ENCODE data around the gene CST9L.

CST9L gene, protein sequence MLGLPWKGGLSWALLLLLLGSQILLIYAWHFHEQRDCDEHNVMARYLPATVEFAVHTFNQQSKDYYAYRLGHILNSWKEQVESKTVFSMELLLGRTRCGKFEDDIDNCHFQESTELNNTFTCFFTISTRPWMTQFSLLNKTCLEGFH

DNA sequence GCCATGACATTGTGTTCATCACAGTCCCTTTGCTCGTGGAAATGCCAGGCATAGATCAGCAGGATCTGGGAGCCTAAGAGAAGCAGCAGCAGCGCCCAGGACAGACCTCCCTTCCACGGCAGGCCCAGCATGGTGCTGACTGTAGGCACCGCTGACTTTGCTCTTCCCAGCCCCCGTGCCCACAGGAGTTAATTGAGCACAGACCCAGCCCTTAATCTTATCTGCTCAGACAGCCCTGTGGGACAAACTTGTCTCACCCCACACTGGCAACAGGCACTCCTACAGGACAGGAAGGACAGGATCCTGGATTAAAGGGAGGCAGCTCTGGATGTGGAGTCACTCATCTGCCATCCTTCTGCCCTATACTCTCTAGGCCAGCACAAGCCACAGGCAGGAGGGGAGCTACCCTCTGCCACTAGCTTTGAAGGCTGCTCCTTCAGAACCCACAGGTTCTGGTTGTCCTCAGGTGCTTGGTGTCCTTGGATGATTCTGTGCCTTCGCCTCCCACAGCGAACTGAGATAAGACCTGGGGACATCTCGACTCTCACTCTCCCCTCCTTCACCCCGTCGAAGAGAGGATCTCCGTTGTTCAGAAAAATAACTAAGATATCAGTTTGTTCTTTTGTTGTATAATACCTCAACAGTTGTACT lies at the start of gene CST9L:
CST9L (minus strand) TSS at position 165 of the 651 bp plus-strand sequence; CDS start at position 131, 34 bp downstream.
- FAIRE-seq = no peak
- DNase-seq (ENCODE audit: insufficient read length, low spot score) = no peak

DNA sequence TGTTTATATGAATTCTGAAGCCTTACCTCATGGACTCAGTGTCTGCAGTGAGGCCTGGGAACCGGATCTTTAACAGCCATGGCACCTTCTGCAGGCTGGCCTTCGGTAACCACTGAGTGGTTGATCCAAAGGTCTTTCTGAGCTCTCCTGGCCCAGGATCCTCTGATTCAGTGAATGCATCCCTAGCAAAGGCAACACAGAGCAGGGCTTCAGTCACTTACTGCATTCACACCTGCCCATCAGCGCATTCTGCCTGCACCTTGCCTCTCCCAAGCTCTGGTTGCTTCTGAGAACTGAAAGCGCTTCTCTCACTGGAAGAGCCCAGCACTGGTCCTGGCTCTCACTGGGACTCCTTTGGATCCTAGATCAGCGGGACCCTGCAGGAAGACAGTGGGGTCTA lies 45.9 kb upstream of the CST9L start:
- no peak for DNase-seq (ENCODE audit: insufficient read length, low spot score)
- FAIRE-seq = no peak

DNA sequence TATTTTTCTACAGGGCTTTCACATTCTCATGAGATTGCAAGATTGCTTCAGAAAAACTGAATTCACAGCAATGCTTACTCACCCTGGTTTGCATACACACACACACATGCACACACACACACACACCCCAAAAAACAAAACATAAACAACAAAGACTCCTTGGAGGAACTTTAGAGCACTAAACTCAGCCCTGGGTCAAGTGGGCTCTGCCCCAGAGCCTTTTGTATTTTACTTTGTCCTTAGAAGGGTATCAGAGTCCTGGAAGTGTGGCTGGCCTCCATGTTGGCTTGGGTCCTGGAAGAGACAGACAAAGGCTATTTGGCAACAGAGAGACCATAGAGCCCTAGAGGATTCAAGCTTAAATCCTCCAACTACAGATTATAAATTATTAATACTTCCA lies 45.4 kb upstream of the CST9L start:
- DNase-seq (ENCODE audit: insufficient read length, low spot score) (no peak), FAIRE-seq (no peak)

DNA sequence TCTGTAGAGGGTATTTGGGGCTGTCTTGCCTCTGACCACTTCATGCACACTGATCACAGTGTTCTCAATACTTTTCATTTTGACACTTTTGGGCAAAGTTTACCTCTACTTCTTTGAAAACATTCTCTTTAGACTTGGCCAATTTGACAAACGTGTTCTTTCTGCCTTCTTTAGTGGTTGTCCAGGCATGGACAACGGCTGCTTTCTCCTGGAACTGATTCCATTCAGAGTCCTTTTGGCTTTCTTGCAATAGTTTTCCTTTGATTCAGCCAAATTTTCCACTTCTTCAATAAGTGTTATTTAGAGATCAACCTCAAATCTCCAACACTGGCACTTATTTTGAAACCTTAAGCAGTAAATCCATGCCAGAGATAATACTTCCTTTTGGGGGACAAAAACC lies 44.1 kb upstream of the CST9L start:
- no peak for FAIRE-seq

DNA sequence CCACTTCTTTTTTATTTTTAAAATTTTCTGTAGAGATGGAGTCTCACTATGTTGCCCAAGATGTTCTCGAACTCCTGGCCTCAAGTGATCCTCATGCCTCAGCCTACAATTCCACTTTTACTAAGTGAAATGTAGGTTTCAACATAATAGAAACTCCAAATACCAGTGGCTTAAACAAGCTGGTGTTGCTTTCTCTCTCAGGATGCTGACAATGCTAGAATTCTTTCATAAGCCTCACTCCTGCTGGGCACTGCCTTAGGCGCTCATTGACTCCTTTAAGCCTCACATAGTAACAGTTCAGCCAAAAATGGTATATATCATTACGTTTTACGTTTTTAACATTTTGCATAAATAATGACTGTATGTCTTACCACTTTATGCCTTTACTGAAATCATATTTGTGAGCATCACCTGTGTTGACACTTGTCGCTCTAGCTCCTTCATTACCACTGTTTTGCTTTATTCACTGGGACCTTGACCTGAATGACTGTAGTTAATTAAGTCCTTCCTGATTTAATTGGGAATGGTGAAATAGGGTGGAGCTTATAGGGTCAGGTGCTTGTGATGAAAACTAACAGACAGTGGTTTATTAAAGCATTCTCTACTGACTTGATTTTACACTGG lies 41.3 kb upstream of the CST9L start:
- FAIRE-seq (no peak), DNase-seq (ENCODE audit: insufficient read length, low spot score) (no peak)

More for the DNA sequence above, 44.1 kb upstream of the CST9L start:
- DNase-seq (ENCODE audit: insufficient read length, low spot score) = no peak

DNA sequence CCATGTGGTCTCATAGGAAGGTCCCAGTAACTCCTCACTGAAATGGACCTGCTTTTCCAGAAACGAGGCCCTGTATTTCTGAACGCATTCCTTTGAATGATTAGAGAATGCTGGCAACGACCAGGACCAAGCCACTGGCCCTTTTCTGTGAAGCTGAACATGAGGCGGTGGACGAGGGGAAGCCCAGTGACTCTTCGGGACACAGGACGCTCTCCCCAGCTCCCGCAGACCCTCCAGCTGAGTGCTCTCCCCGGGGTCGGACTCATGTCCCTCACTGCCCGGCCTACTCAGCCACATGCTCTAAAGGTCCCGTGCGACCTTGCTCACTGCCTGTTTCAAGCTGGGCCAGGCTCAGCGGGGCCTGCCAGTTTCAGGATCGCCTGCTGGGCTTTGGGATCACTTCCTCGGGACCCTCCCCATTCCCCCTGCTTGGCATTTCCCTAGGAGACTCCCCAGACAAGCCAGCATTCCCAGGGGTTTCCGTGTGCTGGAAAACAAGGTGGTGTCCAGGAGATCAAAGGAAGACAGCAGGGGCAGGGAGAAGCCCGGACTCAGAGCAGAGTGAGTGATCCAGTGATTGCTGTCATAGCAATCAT lies 40.1 kb upstream of the CST9L start:
- no peak for FAIRE-seq

DNA sequence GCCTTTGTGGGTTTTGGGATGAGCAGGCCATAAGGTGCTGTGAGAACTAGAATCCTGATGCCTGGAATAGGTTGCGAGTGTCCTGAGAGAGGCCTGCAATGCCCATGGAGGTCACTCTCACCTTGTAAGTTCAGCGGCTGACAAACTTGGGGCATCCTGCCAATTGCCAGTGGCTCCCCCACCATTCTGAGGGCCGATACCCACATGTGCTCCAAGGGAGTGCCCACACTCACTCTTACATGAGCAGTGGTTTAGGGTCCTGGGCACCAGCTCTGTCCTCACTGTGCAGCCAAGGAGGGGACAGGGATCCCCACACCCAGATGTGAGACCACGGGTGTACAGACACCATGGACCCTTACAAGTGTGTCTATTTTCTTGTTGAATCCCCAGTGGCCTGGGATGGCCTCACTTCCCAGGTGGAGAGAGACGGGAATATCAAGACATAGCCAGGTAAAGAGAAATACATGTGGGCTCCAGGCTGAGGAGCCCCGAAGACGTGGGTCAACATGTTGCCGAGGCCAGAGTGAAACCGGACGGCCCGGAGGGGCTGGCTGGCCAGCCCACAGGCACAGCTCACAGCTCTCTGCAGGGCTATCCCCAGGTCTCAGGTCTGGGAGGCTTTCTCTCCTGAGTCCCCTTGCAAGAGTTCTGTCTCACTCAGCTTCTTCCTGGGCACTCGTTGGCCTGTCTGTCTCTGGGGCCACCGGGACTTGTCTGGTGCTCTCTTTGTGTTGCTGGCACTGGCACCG lies 39.4 kb upstream of the CST9L start:
- DNase-seq (ENCODE audit: insufficient read length, low spot score) = no peak
- no peak for FAIRE-seq

More for the DNA sequence above, 40.1 kb upstream of the CST9L start:
- DNase-seq (ENCODE audit: insufficient read length, low spot score) = no peak

DNA sequence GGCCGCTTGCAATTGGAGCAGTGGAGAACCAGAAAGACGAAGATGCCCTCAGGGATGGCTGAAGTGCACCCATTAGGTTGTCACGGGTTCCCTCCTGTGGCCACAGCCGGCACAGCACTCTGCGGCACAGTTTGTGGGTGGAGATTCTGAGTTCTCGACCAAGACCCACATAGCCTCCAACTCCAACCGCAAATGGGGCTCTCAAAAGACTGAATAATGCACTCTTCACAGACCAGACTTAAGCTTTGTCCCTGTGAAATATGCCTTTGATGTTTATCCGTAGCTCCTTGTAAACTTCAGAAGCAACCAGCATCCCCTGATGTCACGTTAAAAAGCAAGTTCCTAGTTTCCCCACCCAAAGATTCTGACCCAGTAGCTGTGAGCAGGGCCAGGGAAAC lies 38.4 kb upstream of the CST9L start:
- DNase-seq (ENCODE audit: insufficient read length, low spot score) (peak; percentile 54), FAIRE-seq (peak; percentile 72)

DNA sequence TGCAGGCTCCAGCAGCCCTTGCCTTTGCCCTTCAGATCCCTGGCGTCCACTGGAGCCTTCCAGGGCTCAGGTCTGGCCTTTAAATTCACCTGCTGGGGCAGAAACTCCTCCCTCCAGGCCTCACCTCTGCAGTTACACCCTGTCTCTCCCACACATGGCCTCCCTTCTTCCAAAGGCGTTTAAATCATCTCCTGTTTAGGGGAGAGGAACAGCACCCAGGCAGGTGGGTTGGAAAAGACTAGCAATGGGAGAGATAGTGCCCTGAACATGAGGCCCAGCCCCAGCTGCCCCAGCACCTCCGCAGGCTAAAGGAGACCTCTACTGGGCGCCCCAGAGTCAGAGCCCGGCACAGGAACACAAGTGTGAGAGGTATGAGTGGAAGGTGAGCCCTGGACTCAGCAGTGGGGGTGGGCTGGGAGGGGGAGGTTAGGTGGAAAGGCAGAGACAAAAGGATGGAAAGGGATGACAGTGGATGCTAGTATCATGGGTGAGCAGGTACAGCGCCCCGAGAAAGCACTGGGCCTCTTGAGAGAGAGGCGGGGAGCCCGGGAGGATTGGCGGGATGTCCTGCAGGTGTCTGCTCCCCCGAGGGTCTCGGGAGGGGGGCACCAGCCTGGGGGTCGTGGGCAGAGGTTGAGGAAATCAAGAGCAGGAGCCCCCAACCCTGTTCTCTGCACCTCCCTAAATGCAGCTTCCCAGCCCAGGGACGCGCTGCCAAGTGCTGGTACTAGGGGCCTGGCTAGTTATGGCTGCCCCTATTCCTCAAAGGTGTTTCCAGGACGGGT lies 37.8 kb upstream of the CST9L start, which contains the start of gene CST9:
CST9 (minus strand) TSS at position 51 of the 785 bp plus-strand sequence. CDS start 53 bp downstream, outside the sequence.
- FAIRE-seq = no peak
- DNase-seq (ENCODE audit: insufficient read length, low spot score) = no peak

DNA sequence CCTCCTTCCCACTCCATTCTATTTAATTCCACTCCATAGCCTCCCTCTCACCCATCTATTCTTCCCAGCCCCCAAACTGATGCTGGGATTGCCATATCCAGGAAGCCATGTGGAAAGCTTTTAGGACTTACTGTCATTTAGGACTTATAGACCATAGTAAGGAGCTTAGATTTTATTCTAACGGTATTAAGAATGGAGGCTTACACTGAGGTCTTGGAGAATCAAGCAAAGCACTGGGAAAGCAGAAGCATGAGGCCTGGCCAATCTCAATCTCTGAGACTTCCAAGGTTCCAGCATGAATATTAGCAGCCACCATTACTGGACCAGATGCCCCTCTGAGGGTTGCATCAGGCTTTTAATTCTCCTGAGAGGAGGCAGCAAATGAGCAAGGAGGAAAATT lies 36.0 kb upstream of the CST9L start:
- FAIRE-seq (no peak), DNase-seq (ENCODE audit: insufficient read length, low spot score) (no peak)

DNA sequence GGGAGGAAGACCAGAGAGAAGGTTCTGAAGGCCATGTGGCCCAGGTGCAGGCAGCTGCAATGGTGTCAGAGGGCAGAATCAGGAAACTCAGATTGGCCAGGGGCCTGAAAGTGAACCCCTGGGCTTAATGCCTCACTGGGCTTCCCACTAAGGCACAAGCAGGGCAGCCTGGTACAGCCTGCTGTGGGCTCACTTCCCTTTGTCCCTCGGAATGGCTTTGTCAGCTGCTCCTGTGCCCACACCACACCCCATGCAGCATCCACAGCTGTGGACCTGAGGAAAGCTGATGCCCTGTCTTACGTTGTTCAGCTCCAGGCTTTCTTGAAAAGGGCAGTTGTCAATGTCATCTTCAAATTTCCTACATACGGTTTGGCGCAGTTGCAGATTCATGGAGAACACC lies 35.0 kb upstream of the CST9L start:
- FAIRE-seq (no peak), DNase-seq (ENCODE audit: insufficient read length, low spot score) (no peak)

DNA sequence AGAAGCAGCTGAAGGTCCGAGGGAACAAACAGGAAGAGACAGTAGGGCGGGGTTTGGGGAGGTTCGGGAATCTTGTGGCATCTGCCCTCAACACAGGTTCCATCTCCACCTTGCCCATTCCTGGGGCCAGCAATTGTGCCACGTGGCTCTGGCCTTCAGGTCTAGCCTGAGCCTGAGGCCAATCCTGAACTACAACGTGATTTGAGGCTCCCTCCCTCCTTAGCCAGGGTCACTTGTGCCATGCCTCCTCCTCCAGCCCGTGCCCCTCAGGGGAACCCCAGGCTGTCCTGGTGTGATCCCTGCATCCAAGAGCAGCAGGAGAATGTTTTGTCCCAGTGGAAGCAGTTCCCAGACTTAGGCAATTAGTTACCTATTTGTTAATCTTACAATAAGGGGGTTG lies 34.4 kb upstream of the CST9L start:
- no peak for DNase-seq (ENCODE audit: insufficient read length, low spot score)
- no peak for FAIRE-seq

DNA sequence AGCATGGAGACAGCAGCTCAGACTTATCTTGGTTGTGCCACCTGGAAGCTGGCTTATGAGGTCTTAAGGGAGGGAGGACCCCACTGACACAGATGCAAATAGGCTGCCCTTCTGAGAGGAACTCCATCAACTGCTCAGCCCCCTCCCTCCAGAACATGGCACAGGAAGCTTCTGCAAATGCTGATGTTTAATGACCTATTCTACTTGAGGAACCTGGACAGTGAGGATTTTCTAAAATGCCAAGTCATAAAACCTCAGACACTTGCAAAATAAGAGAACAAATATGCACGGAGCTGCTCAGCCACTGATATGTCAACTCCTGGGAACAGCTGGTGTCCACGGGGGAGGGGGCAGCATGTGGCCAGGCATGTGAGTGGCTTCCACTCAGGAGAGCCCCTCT lies 34.0 kb upstream of the CST9L start:
- no peak for FAIRE-seq
- DNase-seq (ENCODE audit: insufficient read length, low spot score) = no peak

DNA sequence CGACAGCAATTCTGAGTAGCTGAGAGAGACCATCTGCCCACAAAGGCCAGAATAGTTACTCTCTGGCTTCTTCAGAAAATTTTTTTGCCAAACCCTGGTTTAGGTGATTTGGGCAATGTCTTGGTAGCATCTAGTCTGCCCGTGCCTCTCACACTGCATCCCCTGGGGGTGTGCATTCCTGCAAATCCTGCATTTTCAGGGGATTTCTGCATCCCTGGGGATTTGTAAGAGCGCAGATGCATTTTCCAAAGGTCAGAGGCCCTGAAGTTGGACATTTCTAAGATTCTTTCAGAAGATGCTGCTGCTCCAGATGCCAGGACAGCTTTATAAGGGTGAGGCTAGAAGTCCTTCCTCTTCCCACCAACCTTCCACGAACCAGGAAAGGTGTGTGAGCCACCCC lies 33.4 kb upstream of the CST9L start:
- DNase-seq (ENCODE audit: insufficient read length, low spot score) = no peak
- FAIRE-seq = no peak

DNA sequence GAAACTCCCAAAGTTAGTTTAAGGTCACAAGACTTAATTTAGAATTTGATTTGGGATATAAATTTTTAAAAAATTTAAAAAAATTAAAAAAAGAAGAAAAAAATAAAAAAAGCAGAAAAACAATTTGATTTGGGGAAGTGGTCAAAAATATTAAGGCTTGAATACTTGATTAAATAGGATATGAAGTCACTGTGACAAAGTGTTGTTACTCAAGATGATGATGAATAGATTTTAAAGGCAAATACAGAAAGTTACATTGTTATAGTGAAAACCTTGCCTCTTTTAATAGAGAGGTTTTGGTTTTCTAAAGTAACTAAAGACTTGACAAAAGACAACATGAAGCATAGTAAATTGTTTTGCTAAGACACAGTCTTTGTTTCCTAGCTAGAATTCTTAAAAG lies 30.2 kb upstream of the CST9L start:
- DNase-seq (ENCODE audit: insufficient read length, low spot score) (no peak), FAIRE-seq (no peak)

DNA sequence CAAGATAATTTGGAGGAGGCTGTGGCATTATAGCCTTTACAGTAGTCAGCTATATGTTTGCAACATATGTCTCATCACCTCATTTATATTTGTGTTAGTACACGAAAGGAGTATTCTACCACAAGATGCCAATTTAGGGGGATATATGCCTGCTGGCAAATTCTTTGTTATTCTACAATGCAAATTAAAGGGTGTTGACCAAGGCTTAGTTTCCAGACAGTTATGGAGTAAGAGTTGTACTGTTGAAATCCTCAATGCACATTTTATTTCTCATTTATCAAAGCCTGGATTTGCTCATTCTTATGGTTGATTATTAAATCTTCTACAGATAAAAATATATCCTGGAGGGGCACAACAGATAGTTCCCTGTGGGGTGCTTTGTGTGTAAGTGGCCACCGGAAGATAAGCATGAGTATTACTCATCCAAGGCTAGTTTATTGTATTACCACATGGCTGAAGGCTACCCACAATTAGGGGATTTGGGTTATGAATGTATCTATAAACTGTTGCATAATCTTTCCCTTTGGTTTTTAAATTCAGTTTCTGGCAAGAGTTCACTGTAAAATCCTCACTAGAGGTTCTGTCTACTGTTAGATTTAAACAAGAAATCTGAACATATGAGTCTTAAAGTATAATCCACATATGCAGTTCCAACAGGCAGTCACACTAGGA lies 28.4 kb upstream of the CST9L start:
- no peak for FAIRE-seq

DNA sequence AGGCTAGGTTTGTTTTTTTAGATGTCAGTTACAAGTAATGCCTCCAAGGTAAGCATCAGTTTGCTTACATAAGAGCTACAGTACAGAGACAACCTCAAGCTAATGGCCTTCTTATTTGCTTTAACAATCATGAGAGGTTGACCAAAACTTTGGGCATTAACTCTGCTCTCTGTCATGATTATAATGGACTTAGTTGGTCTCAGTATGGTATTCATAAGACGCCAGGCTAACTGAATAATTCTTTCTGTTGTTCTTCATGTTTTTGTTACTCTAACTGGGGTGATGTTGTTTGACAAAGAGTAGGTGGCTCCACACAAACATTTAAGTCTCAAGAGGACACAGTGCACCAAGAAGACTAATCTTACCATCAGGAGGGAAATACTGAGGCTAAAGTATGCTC lies 27.7 kb upstream of the CST9L start:
- FAIRE-seq = no peak
- DNase-seq (ENCODE audit: insufficient read length, low spot score) = no peak

More for the DNA sequence above, 28.4 kb upstream of the CST9L start:
- no peak for DNase-seq (ENCODE audit: insufficient read length, low spot score)

DNA sequence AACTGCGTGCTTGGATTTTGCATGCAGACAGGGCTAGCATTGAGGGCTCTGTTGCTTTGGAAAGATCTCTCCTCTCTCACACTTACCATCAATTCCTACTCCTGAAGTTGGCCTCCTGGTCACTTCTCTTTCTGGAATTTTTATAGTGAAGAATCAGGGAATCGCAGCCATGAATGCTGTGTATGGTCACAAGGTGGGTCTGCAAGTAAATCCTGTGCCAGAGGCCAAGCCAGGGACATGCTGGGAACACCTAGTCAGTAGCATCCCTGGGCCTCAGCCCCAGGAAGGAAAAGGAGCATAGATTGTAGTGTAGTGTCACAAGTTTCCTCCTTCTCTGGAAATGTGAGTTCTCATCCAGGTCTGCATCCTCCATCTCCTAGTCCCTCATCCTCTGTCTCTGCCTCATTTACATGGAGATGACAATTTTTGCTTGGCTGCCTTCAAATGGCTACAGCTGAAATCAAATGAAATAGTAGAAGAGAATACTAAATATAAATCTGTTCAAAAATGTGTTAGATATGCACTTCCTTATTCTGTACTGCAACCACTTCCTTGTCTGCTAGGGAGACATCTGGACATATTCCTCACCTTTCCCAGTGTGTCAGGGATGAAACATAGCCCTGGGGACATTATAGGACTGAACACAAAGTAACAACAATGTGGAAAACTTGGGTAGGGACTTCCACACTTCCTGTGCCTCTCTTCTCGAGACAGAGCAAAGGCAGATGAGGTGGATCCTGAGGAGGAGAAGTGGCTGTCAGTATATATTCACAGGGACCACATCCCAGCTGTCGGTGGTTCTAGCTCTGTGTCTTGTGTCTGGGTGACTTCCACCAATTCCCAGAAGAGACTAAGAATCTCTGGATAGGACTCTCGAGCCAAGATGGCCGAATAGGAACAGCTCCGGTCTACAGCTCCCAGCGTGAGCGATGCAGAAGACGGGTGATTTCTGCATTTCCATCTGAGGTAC lies 20.4 kb upstream of the CST9L start:
- no peak for FAIRE-seq
- DNase-seq (ENCODE audit: insufficient read length, low spot score) = no peak

DNA sequence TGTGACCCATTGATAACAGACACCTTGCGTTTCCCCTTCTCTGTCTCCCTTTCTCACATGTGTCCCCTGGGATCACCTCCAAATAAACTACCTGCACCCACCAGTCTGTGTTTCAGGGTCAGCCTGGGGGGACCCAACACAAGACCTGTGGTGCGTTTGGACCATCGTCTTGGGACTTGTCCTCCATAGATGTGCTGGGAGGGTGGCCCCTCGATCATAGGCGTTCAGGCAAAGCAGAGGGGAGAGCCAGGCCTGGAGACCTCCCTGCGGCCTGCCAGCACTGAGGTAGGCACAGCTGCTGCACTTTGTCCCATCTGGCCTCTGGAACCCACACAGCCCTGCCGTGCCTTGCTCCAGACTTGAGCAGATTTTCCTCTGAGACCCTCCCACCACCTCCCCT lies 19.3 kb upstream of the CST9L start:
- DNase-seq (ENCODE audit: insufficient read length, low spot score) (no peak), FAIRE-seq (no peak)

All from GM19239 (cell line).